HepG2 (cell line): ENCODE measurements around the gene DDC. TPM values are rescaled to one million over a fixed set of nuclear protein-coding genes. Genes with fewer than 3 reads are reported as not detected.

Source experiments
- ATAC-seq: fragments of 200-7000 bp; cut with Tn5 transposase; 3 replicates; pipeline ENCODE4 v1.9.1; 2020; ENCODE audit warnings: mild to moderate bottlenecking, moderate library complexity
- BruUV-seq: library from RNA; stranded (reverse); fragments of 400-500 nt; replicated peaks from 2 replicates; lab custom pipeline; 2021; lab: Mats Ljungman, UMichigan
- CTCF ChIA-PET: fragments of 300-600 bp; formaldehyde crosslinking; extraction: SDS; loops from one replicate; lab custom pipeline; 2021; ENCODE audit warnings: low total read pairs, inconsistent platforms, low intra/inter-chr PET ratio; lab: Yijun Ruan, JAX
- POLR2A ChIA-PET: fragments of 350-600 bp; sonication (Branson Sonifier 250); formaldehyde crosslinking; loops from one replicate; lab custom pipeline; 2020; ENCODE audit warnings: antibody characterized with exemption, inconsistent platforms; lab: Yijun Ruan, JAX
- DNase-seq: peaks from one replicate; pipeline ENCODE4 v3.0.0-alpha.2; 2015; ENCODE audit warnings: low spot score
- FAIRE-seq: peaks from 3 replicates; lab custom pipeline; 2011; peaks lifted over from hg19 to GRCh38; lab: Jason Lieb, UNC
- H2AFZ ChIP-seq: one replicate; pipeline ENCODE4 v1.6.1; 2011; ENCODE audit warnings: low read length, inconsistent platforms
- H3K27ac ChIP-seq: fragments of 300-600 bp; 3 replicates; pipeline ENCODE4 v1.8.0; 2011; ENCODE audit warnings: mixed run types, mild to moderate bottlenecking, mixed read lengths, low read length, inconsistent platforms; ENCODE audit not compliant: insufficient read depth; ENCODE audit errors: extremely low read length
- H3K27me3 ChIP-seq, 2 experiments: fragments of 200-600 bp in 1 of 2; 2 replicates in 1 of 2; 3 replicates in 1 of 2; pipeline versions ENCODE4 v1.6.0 to v1.8.0; 2011; ENCODE audit warnings: low read length in 2 of 2, mild to moderate bottlenecking in 2 of 2, moderate library complexity in 2 of 2, inconsistent platforms in 1 of 2; ENCODE audit not compliant: insufficient read depth in 2 of 2, control insufficient read depth in 1 of 2
- H3K36me3 ChIP-seq, 2 experiments: fragments of 200-600 bp in 1 of 2; replicated peaks in 1 of 2; 2 replicates in 1 of 2; 3 replicates in 1 of 2; pipeline versions ENCODE4 v1.5.1 to v1.8.0; 2011; ENCODE audit warnings: low read length in 2 of 2, inconsistent platforms in 1 of 2; ENCODE audit not compliant: insufficient read depth in 2 of 2, control insufficient read depth in 1 of 2
- H3K4me1 ChIP-seq: 2 replicates; pipeline ENCODE4 v1.5.1; 2012; ENCODE audit warnings: low read length, inconsistent platforms; ENCODE audit not compliant: insufficient read depth
- H3K4me2 ChIP-seq: 2 replicates; pipeline ENCODE4 v1.6.0; 2011; ENCODE audit warnings: low read depth, low read length, inconsistent platforms
- H3K4me3 ChIP-seq, 3 experiments: fragments of 200-600 bp in 1 of 3; sonication (generic), shearing (Covaris generic) in 1 of 3; replicated peaks in 1 of 3; 2 replicates each; pipeline ENCODE4 v1.5.1; 2011 to 2016; ENCODE audit warnings: low read length in 3 of 3, inconsistent platforms in 2 of 3, low read depth in 2 of 3, mild to moderate bottlenecking in 2 of 3, control low read depth in 1 of 3, mixed read lengths in 1 of 3; ENCODE audit not compliant: insufficient read depth in 1 of 3
- H3K79me2 ChIP-seq: one replicate; pipeline ENCODE4 v1.6.1; 2011; ENCODE audit warnings: low read length, inconsistent platforms; ENCODE audit not compliant: insufficient read depth
- H3K9ac ChIP-seq: 2 replicates; pipeline ENCODE4 v1.6.0; 2011; ENCODE audit warnings: mild to moderate bottlenecking, low read depth, low read length, inconsistent platforms; ENCODE audit not compliant: insufficient read depth
- H3K9me3 ChIP-seq: 2 replicates; pipeline ENCODE4 v1.5.1; 2012; ENCODE audit warnings: mild to moderate bottlenecking, low read length
- H4K20me1 ChIP-seq: 2 replicates; pipeline ENCODE4 v1.6.0; 2011; ENCODE audit warnings: inconsistent platforms, mild to moderate bottlenecking, low read length, moderate library complexity; ENCODE audit not compliant: insufficient read depth
- HNRNPLL ChIP-seq: fragments of 200-400 bp; formaldehyde crosslinking; IDR thresholded peaks from 2 replicates; pipeline ENCODE4 v1.6.1; 2017; ENCODE audit warnings: mild to moderate bottlenecking, low read depth, low read length; ENCODE audit not compliant: poor library complexity, severe bottlenecking
- MTA3 ChIP-seq: sonication (generic); formaldehyde crosslinking; IDR thresholded peaks from 2 replicates; pipeline ENCODE4 v1.4.0; 2020; ENCODE audit warnings: missing genetic modification reagents
- NFIB ChIP-seq: sonication (generic); formaldehyde crosslinking; IDR thresholded peaks from 2 replicates; pipeline ENCODE4 v1.9.0; 2021; ENCODE audit warnings: missing genetic modification reagents, mild to moderate bottlenecking, borderline replicate concordance
- SIN3A ChIP-seq: IDR thresholded peaks from 2 replicates; pipeline ENCODE4 v1.6.1; 2011; ENCODE audit warnings: low read depth, mild to moderate bottlenecking, control low read depth, low read length, borderline replicate concordance
- SMARCE1 ChIP-seq: fragments of 450-650 bp; IDR thresholded peaks from 2 replicates; pipeline ENCODE4 v1.6.1; 2017; ENCODE audit warnings: borderline replicate concordance
- XBP1 ChIP-seq: sonication (generic); formaldehyde crosslinking; IDR thresholded peaks from 2 replicates; pipeline ENCODE4 v1.5.0; 2020; ENCODE audit warnings: missing genetic modification reagents
- ZBTB38 ChIP-seq: sonication (generic); formaldehyde crosslinking; IDR thresholded peaks from 2 replicates; pipeline ENCODE4 v1.5.1; 2020; ENCODE audit warnings: mild to moderate bottlenecking, missing genetic modification reagents
- ZBTB40 ChIP-seq, 2 experiments: fragments of 450-650 bp in 1 of 2; sonication (generic) in 1 of 2; formaldehyde crosslinking in 1 of 2; IDR thresholded peaks; 2 replicates each; pipeline versions ENCODE4 v1.6.1 to v1.8.0; 2016 to 2022; ENCODE audit warnings: antibody characterized with exemption in 1 of 2, mild to moderate bottlenecking in 1 of 2, missing genetic modification reagents in 1 of 2
- ZNF263 ChIP-seq: sonication (generic); formaldehyde crosslinking; IDR thresholded peaks from 2 replicates; pipeline ENCODE4 v1.4.0; 2020; ENCODE audit warnings: missing genetic modification reagents
- ZNF282 ChIP-seq: fragments of 450-650 bp; IDR thresholded peaks from 2 replicates; pipeline ENCODE4 v1.6.1; 2018; ENCODE audit not compliant: partially characterized antibody
- ZNF816 ChIP-seq: sonication (generic); formaldehyde crosslinking; IDR thresholded peaks from 2 replicates; pipeline ENCODE4 v1.8.0; 2022; ENCODE audit warnings: missing genetic modification reagents, mild to moderate bottlenecking, borderline replicate concordance
- WGBS: methylation state at CpG from one replicate; pipeline ENCODE4 v1.1.6; 2017; ENCODE audit warnings: low lambda C conversion rate; 5-methylcytosine and 5-hydroxymethylcytosine counted together
- in situ Hi-C: cut with HindIII; loops from 2 replicates; pipeline ENCODE4 v1.10.0; 2017; ENCODE audit warnings: low pct_unique_long_range_greater_than_20kb; ENCODE audit not compliant: extremely low pct_ligation_motif_present
- intact Hi-C: fragments of 100-400 bp; cut with micrococcal nuclease; formaldehyde crosslinking; loops from one replicate; pipeline ENCODE4 v1.10.0; 2022; ENCODE audit not compliant: unreplicated experiment
- polyA plus RNA-seq, 8 experiments: library from polyadenylated mRNA; depleted of rRNA in 3 of 8; stranded (reverse) in 7 of 8; unstranded in 1 of 8; fragments of >200 nt; fragmentation: Illumina TruSeq in 4 of 8; extraction: Trizol in 4 of 8; gene quantifications; 2 replicates each; pipeline versions ENCODE4 v1.2.1 to v1.2.3, GENCODE V29; 2011 to 2016; ENCODE audit warnings: low read depth in 4 of 8, missing spikeins in 1 of 8, mixed read lengths in 1 of 8; ENCODE audit not compliant: insufficient read depth in 1 of 8
- total RNA-seq, 5 experiments: library from RNA; depleted of rRNA; stranded (reverse); fragments of >200 nt; fragmentation: Illumina TruSeq; extraction: Trizol; gene quantifications; 2 replicates each; pipeline ENCODE4 v1.2.3, GENCODE V29; 2016; ENCODE audit warnings: low read depth in 1 of 5
- TF ChIP-seq, protein P1 (sequence below): sonication (generic); formaldehyde crosslinking; IDR thresholded peaks from 2 replicates; pipeline ENCODE4 v1.9.0; 2021; ENCODE audit warnings: missing genetic modification reagents, borderline replicate concordance

DDC gene
- total and polyA plus RNA-seq, 2 of the 13 experiments (the other 11 are each of a cell fraction or from before 2014, with no cell fraction given): 11.7 to 93.3 TPM

- TF ChIP-seq ZBTB40 (IDR thresholded peaks at IDR 0.05) (no peak), ZBTB40 (CRISPR knock-in tag; IDR thresholded peaks at IDR 0.05) (no peak), MTA3 (CRISPR knock-in tag) (no peak)
Measured at GRCh38 chr7:50413561-50413960, 151.6 kb downstream of the DDC start (continued).

DNA sequence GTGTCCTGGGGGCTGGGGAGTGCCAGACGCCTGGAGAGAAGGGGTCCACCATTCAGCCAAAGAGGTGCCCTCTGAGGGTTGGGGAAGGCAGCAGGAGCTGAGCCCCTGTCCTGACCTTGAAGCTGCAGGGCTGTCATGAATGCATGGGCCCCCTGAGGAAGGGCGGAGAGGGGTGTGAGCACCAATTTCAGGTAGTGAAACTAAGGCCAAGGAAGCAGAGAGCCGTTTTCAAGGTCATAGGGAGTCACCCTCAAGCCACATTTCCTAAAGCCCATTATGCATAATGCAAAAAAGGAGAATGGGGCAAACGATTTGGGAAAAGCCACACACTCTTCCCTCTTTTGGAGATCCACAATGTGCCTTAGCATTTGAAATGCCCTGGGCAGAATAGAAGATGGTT lies 152.2 kb downstream of the DDC start:
- BruUV-seq: no TSS peak
- Histone ChIP-seq H3K9ac (no peak overlapping the region), H3K4me3 (no peak overlapping the region), H3K4me2 (no peak overlapping the region), H3K79me2 (no peaks in the 10 kb centered on the region), H3K9me3 (no peaks in the 10 kb centered on the region), H3K27me3 (peaks cover 0 to 25% of the 10 kb centered on the region in 2 experiments; a peak in 2 of 5 replicates), H2AFZ (no peak overlapping the region), H3K27ac (no peak overlapping the region), H3K36me3 (no peaks in the 10 kb centered on the region), H3K4me1 (no peaks in the 10 kb centered on the region), H4K20me1 (no peaks in the 10 kb centered on the region)
- 23% methylated on average over 4 of the region's 4 CpGs for WGBS
- intact Hi-C loops (no loop called here), in situ Hi-C loops (loop anchor here (10.0 kb wide), 2 partner anchors 208 to 268 kb away; no protein-coding TSS in a partner anchor)
- no peak for ATAC-seq
- TF ChIP-seq NFIB (CRISPR knock-in tag) (no peak), ZNF816 (no peak), ZBTB38 (CRISPR knock-in tag) (no peak), SIN3A (no peak), XBP1 (no peak), SMARCE1 (no peak), ZNF263 (CRISPR knock-in tag) (no peak), HNRNPLL (no peak), ZNF282 (no peak)
- TF ChIP-seq, protein P1, sequence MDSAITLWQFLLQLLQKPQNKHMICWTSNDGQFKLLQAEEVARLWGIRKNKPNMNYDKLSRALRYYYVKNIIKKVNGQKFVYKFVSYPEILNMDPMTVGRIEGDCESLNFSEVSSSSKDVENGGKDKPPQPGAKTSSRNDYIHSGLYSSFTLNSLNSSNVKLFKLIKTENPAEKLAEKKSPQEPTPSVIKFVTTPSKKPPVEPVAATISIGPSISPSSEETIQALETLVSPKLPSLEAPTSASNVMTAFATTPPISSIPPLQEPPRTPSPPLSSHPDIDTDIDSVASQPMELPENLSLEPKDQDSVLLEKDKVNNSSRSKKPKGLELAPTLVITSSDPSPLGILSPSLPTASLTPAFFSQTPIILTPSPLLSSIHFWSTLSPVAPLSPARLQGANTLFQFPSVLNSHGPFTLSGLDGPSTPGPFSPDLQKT (CRISPR knock-in tag): no peak
- FAIRE-seq: no peak
- DNase-seq: no peak
- CTCF ChIA-PET: no interaction called here
- POLR2A ChIA-PET: no interaction called here
